ENCODE results near the gene TNRC18. TPM values are rescaled to one million over a fixed set of nuclear protein-coding genes. Genes with fewer than 3 reads are reported as not detected.

TNRC18 gene
- total and polyA plus RNA-seq, 2 donors (not counting 3 experiments of a cell fraction or from before 2014, with no cell fraction given), result 14.8 to 64.6 TPM

DNA sequence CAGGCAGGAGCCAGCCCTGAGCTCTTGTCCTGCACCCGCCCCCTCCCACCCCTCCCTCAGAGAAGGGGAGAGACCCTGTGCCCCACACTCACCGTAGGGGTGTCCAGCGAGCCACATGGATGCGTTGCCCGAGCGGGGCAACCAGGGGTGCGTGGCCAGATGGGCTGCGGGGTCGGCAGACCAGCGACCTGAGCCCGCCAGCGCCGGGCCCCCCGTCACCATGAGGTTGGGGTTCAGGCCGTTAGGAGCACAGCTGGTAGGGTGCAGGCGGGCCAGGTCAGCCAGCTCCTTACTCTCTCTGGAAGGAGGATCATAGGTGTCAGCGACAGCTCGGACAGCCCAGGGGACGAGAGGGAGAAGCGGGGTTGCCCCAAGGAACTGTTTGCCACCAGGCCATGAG lies 46.4 kb downstream of the TNRC18 start:
- Histone ChIP-seq H3K4me3 (replicated peaks in 1 of 3; ENCODE audit: insufficient read depth in 1 of 3, low read depth in 1 of 3, low read length in 3 of 3) (no peak overlapping the region), H3K79me2 (ENCODE audit: control insufficient read depth, insufficient read depth, low read length) (peaks cover 31% of the 10 kb centered on the region), H3K27ac (ENCODE audit: insufficient read depth, low read depth, low read length) (no peak overlapping the region), H3K4me2 (ENCODE audit: insufficient read depth, low read length) (no peak overlapping the region), H3K9me1 (replicated peaks; ENCODE audit: control insufficient read depth, extremely low read depth, insufficient read depth, low read length) (no peaks in the 10 kb centered on the region), H3K4me1 (ENCODE audit: control insufficient read depth, extremely low read depth, insufficient read depth, low read length) (no peaks in the 10 kb centered on the region), H3K36me3 (ENCODE audit: control insufficient read depth in 2 of 2, extremely low read depth in 1 of 2, insufficient read depth in 2 of 2, low read length in 2 of 2) (peaks cover 3 to 40% of the 10 kb centered on the region in 2 experiments), H2AFZ (ENCODE audit: low read depth, low read length) (no peak overlapping the region), H3K9ac (replicated peaks; ENCODE audit: extremely low read depth, insufficient read depth, low read length) (no peak overlapping the region), H3K27me3 (ENCODE audit: control insufficient read depth in 2 of 2, insufficient read depth in 2 of 2, low read length in 2 of 2) (no peaks in the 10 kb centered on the region), H4K20me1 (replicated peaks; ENCODE audit: control insufficient read depth, extremely low read depth, insufficient read depth, low read length) (peaks cover 2% of the 10 kb centered on the region), H3K9me3 (replicated peaks; ENCODE audit: control insufficient read depth, insufficient read depth, low read length) (no peaks in the 10 kb centered on the region)
- CTCF ChIA-PET, result interaction anchor here (2.1 kb wide), 1 partner anchor 11 kb away, joined by 10 read pairs; no protein-coding TSS in a partner anchor
- dilution Hi-C loops (cut with MboI; ENCODE audit: extremely low pct_ligation_motif_present, low sequenced_read_pairs) (no loop called here), intact Hi-C loops (cut with micrococcal nuclease) (no loop called here)
- DNase-seq (ENCODE audit: low read depth, low spot score) (no peak), FAIRE-seq (no peak)
- no TSS peak for BruUV-seq (replicated peaks)
- TF ChIP-seq MYC (IDR thresholded peaks at IDR 0.05; ENCODE audit: low read depth, low read length) (no peak), POLR2A (IDR thresholded peaks at IDR 0.05; ENCODE audit: low read depth, low read length) (no peak), EZH2 (IDR thresholded peaks at IDR 0.05; ENCODE audit: borderline replicate concordance, low read depth, low read length, severe bottlenecking) (no peak)
- POLR2A ChIA-PET, result no interaction called here

GRCh38 chr7:5375925-5376324 lies 47.7 kb downstream of the TNRC18 start:
- Histone ChIP-seq H2AFZ (ENCODE audit: low read depth, low read length) (no peak overlapping the region), H3K9me1 (replicated peaks; ENCODE audit: control insufficient read depth, extremely low read depth, insufficient read depth, low read length) (no peaks in the 10 kb centered on the region), H3K27ac (ENCODE audit: insufficient read depth, low read depth, low read length) (no peak overlapping the region), H3K9me3 (replicated peaks; ENCODE audit: control insufficient read depth, insufficient read depth, low read length) (no peaks in the 10 kb centered on the region), H3K4me3 (replicated peaks in 1 of 3; ENCODE audit: insufficient read depth in 1 of 3, low read depth in 1 of 3, low read length in 3 of 3) (no peak overlapping the region), H3K4me2 (ENCODE audit: insufficient read depth, low read length) (no peak overlapping the region), H4K20me1 (replicated peaks; ENCODE audit: control insufficient read depth, extremely low read depth, insufficient read depth, low read length) (no peaks in the 10 kb centered on the region), H3K9ac (replicated peaks; ENCODE audit: extremely low read depth, insufficient read depth, low read length) (no peak overlapping the region), H3K27me3 (ENCODE audit: control insufficient read depth in 2 of 2, insufficient read depth in 2 of 2, low read length in 2 of 2) (no peaks in the 10 kb centered on the region), H3K36me3 (ENCODE audit: control insufficient read depth in 2 of 2, extremely low read depth in 1 of 2, insufficient read depth in 2 of 2, low read length in 2 of 2) (peaks cover 3 to 46% of the 10 kb centered on the region in 2 experiments), H3K79me2 (ENCODE audit: control insufficient read depth, insufficient read depth, low read length) (peaks cover 20% of the 10 kb centered on the region), H3K4me1 (ENCODE audit: control insufficient read depth, extremely low read depth, insufficient read depth, low read length) (no peaks in the 10 kb centered on the region)
- POLR2A ChIA-PET, result no interaction called here
- TF ChIP-seq POLR2AphosphoS5 (IDR thresholded peaks at IDR 0.05; ENCODE audit: insufficient read depth, low read depth, low read length), result no peak
- TF ChIP-seq MYC (IDR thresholded peaks at IDR 0.05; ENCODE audit: low read depth, low read length), result no peak
- TF ChIP-seq GATA2 (IDR thresholded peaks at IDR 0.05; ENCODE audit: insufficient read depth, insufficient read length, low read depth, low read length), result no peak
- no peak for TF ChIP-seq POLR2A (IDR thresholded peaks at IDR 0.05; ENCODE audit: low read depth, low read length)
- no peak for TF ChIP-seq EZH2 (IDR thresholded peaks at IDR 0.05; ENCODE audit: borderline replicate concordance, low read depth, low read length, severe bottlenecking)
- no peak for TF ChIP-seq MAX (IDR thresholded peaks at IDR 0.05; ENCODE audit: insufficient read depth, insufficient read length)
- TF ChIP-seq FOS (IDR thresholded peaks at IDR 0.05; ENCODE audit: borderline replicate concordance, insufficient read depth, low read length), result no peak
- no peak for TF ChIP-seq JUN (IDR thresholded peaks at IDR 0.05; ENCODE audit: borderline replicate concordance, insufficient read depth, insufficient read length, low read depth)
- TF ChIP-seq, protein P1, sequence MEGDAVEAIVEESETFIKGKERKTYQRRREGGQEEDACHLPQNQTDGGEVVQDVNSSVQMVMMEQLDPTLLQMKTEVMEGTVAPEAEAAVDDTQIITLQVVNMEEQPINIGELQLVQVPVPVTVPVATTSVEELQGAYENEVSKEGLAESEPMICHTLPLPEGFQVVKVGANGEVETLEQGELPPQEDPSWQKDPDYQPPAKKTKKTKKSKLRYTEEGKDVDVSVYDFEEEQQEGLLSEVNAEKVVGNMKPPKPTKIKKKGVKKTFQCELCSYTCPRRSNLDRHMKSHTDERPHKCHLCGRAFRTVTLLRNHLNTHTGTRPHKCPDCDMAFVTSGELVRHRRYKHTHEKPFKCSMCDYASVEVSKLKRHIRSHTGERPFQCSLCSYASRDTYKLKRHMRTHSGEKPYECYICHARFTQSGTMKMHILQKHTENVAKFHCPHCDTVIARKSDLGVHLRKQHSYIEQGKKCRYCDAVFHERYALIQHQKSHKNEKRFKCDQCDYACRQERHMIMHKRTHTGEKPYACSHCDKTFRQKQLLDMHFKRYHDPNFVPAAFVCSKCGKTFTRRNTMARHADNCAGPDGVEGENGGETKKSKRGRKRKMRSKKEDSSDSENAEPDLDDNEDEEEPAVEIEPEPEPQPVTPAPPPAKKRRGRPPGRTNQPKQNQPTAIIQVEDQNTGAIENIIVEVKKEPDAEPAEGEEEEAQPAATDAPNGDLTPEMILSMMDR (IDR thresholded peaks at IDR 0.05; ENCODE audit: extremely low read depth in 1 of 2, insufficient read depth in 1 of 2, low read depth in 1 of 2, low read length in 2 of 2), result no peak
- dilution Hi-C loops (cut with MboI; ENCODE audit: extremely low pct_ligation_motif_present, low sequenced_read_pairs), result no loop called here
- CTCF ChIA-PET, result interaction anchor here (0.9 to 2.1 kb wide), 4 partner anchors 10 to 81 kb away, joined by 3 to 10 read pairs (median 3); no protein-coding TSS in a partner anchor
- no TSS peak for BruUV-seq (replicated peaks)
- DNase-seq (ENCODE audit: low read depth, low spot score) (no peak), FAIRE-seq (no peak)
- intact Hi-C loops (cut with micrococcal nuclease), result no loop called here
